SIG-M5 (cell line): Measurements from ENCODE around the gene PHOSPHO1.

Experiments
- DNase-seq: peaks from one replicate; lab custom pipeline; 2025; lab: John Stamatoyannopoulos, UW

PHOSPHO1 gene

DNA sequence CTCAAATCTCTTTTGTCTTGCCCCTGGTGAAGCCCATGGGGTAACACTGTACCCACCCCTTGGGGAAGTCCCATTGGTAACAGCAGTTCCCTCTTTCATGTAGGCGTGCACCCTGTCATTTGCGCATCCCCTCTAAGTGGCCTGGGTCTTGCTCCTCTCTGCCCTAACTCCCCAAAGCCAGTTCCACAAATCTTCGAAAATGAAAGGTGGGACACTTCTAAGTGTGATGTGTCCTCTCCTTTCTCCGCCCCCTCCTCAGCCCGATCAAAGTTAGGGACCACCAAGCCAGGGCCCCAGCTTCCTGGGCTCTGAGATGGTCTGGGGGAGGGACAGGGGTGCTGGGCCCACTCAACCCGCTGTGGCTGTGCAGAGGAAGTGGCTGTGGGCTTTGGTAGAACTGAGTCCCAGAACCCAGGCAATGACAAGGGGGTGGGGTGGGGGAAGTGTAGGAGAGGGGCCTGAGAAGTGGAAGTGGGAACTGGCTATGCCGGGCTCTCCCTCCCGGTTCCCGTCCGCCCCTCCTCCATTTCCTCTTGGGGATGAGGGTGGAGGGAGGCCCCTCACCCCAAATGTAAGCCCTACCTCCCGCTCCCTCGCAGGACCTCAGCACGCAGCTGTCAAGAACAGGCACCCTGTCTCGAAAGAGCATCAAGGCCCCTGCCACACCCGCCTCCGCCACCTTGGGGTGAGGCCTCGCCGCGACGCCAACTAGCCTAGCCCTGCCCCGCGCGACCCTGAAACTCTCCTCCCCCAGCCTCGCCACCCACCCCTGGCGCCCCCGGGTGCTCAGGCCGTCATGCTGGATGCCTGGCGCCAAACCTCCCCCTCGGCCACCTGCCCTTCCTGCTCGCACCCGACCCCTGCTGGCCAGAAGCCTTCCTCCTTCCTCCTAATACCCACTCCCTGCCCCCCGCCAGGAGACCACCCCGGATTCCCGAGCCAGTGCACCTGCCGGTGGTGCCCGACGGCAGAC lies 11.4 kb downstream of the PHOSPHO1 start:
- DNase-seq, result no peak

- DNase-seq, result no peak
Measured at GRCh38 chr17:49217651-49218413, 12.8 kb downstream of the PHOSPHO1 start.

GRCh38 chr17:49216953-49217650 lies 13.5 kb downstream of the PHOSPHO1 start:
- DNase-seq, result no peak

- no peak for DNase-seq
Measured at GRCh38 chr17:49216482-49216881, 14.1 kb downstream of the PHOSPHO1 start.

DNA sequence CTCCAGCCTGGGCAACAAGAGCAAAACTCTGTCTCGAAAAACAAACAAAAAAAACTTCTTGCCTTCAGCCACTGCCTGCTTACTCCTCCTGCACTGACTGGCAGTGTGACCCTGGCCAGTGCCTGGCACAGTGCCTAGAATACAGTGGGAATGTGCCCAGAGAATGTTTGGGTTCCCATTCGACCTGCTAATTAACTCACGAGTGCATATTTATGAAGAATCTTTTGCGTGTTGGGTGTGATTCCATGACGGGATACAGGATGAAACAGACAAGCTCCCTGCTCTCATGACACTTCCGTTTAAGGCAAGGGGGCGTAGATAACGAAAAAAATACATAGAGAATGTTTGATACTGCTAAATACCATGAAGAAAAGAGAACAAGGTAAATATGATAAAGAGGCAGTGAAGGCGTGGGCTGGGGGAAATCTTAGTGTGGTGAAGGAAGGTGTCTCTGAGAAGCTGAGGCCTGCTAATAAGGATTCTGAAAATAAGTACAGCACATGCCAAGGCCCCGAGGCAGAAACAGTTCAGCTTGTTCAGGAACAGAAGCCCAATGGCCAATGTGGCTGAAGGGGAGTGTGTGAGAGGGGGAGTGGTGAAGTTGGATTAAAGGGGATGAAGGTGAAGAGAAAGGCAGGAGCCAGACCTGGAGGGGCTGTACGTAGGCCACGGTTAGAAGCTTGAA lies 15.8 kb downstream of the PHOSPHO1 start:
- DNase-seq, result no peak

GRCh38 chr17:49213847-49214246 lies 16.7 kb downstream of the PHOSPHO1 start:
- DNase-seq, result no peak

DNA sequence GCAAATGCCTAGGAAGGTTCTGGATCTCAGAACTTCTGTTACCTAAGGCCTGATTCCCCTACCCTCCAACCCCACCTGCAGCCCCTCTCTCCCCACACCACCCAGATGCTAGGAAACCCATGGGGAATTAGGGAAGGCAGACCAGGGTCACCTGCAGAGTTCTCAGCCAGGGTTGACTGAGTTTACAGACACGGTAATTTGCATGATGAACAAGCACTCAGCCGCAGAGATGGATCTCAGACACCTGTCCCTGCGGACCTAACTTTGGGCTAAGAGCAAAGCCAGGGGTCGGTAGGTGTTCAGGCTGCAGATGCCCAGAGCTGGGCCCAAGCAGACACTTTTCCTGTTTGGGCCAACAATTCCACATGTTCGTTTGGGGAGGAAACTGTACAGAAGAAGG lies 17.2 kb downstream of the PHOSPHO1 start:
- no peak for DNase-seq

DNA sequence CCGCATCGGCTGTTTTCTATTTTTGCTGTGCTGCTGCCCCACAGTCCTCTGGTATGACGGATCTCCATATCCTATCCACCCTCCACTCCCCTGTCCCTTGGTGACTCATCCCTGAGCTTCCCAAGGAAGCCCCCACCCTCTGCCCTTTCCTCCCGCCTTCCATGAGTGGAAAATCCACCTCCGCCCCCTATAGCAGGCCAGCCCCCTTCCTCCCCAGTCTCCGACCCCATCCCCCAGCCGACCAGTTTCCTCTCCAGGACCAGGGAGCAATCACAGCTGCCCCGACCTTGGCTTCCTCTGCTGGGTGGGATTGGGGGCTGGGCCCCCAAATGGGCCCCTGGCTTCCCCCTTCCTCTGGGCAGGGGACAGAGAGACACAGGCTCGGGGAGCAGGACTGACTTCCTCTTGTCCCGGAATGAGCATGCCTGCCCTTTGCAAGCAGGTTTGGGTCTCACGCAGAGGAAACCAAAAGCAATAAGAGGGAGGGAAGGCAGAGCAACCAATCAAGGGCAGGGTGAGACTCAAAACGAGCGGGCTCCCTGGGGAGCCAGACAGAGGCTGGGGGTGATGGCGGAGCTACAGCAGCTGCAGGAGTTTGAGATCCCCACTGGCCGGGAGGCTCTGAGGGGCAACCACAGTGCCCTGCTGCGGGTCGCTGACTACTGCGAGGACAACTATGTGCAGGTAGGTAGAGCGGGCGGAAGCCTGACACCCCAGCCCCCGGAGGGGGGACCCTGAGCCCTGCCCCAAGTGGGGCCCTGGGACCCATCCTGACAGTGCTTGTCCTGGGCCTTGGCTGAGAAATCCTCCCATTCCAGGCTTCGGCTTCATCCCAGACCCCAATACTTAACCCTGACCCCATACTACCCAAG lies 20.2 kb downstream of the PHOSPHO1 start, which contains the start of the genes ABI3 and GNGT2:
ABI3 (plus strand) TSS at position 550 of the 872 bp plus-strand sequence; CDS start at position 568, 18 bp downstream.
GNGT2 (minus strand) TSS at position 417 of the 872 bp plus-strand sequence. CDS start 3,152 bp downstream, outside the sequence.
- DNase-seq, result no peak

- DNase-seq, result no peak
Measured at GRCh38 chr17:49209061-49209571, 21.5 kb downstream of the PHOSPHO1 start.

DNA sequence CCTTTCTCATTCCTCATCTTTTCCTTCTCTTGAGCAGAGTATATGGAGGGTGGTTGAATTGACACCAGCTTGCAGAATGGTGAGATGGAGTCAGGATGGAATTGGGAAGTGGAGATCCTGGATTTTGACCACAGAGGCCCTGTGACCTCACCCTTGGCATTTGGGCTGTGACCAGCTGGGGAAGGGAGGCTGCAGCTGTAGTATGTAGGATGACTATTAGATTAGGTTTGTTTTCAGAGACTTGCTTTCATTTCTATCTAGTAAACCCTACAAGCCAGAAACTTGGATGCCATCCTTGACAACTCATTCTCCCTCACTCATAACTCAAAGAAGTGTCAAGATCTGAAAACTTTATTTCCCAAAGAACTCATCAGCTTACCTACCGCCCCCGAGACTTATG lies 26.1 kb downstream of the PHOSPHO1 start:
- DNase-seq, result no peak

DNA sequence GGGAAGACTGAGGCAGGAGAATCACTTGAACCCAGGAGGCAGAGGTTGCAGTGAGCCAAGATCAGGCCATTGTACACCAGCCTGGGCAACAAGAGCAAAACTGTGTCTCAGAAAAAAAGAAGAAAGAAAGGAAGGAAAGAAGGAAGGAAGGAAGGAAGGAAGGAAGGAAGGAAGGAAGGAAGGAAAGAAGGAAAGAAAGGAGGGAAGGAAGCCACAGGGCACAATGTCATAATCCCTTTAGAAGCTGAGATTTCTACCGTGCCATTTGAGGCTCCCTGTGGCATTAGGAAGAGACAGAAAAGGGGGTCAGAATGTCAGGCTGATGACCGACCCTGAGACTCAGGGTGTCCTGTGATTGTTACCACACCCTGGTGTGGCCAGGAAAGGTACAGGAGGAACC lies 26.8 kb downstream of the PHOSPHO1 start:
- no peak for DNase-seq

DNA sequence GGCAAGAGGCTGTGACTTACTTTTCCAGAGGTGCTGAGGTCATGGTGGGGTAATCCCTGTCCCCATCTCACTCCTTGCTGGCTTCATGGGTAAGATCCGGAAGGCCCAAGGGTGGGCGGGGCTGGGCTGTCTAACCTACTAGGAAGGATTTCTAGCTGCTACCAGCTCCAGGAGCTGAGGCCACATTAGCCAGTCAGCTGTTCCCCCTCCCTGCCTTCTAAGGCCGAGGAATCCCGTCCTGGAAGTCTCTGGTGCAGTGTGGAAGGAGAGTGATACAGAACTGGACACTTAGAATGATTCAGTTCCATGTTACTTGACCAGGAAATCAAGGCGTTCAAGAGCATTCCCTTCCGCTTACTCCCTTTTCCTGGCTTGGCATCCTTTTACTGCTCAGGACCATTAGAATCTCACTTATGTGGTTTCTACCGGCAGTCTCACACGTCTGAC lies 29.1 kb downstream of the PHOSPHO1 start:
- DNase-seq, result no peak

DNA sequence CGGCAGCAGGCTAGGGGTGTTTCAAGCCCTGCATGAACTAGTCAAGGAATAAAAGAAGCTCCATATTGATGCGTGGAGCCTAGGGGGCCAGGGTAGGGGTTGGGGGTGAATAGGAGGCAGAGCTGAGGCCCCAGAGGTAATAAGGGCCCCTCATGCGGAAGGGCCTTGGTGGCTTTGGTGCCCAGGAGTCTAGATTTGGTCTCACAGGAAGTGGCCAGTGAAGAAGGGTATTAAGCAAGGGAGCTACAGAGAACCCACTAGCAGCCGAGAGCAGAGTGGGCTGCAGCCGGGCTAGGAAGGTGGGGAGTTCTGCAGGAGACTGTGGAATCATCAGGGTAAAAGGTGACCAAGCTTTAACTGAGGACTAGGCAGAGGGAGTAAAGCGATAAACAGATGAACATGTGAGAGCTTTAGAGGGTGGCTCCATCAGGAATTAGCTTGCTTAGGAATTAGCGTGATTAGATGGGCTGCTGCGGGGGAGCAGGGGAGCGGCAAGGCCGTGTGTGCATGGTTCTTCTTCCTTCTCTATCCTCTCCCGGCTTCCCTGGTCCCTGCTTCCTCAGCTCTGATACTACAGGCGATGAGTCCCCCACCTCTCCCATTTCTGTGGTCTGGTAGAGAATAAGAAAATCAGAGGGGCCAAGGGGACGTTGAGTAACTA lies 30.0 kb downstream of the PHOSPHO1 start:
- DNase-seq, result no peak

GRCh38 chr17:49198211-49198610 lies 32.4 kb downstream of the PHOSPHO1 start:
- no peak for DNase-seq

GRCh38 chr17:49197346-49197998 lies 33.1 kb downstream of the PHOSPHO1 start:
- no peak for DNase-seq

GRCh38 chr17:49196520-49196919 lies 34.1 kb downstream of the PHOSPHO1 start:
- no peak for DNase-seq

DNA sequence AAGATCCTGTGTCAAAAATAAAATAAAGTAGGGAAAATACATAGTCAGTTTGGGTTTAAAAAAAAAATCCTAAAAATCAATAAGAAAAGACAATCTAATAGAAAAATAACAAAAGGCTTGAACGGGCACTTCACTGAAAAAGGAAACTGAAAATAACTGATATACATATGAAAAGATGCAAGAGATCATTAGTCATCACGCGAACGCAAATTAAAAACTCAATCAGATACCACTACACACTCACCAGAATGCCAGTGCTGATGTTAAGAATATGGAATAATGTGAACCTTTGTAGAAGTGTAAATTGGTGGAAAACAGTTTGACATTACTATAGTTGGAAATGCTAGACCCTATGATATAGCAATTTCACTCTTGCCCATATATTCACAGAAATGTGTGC lies 34.8 kb downstream of the PHOSPHO1 start:
- no peak for DNase-seq

DNA sequence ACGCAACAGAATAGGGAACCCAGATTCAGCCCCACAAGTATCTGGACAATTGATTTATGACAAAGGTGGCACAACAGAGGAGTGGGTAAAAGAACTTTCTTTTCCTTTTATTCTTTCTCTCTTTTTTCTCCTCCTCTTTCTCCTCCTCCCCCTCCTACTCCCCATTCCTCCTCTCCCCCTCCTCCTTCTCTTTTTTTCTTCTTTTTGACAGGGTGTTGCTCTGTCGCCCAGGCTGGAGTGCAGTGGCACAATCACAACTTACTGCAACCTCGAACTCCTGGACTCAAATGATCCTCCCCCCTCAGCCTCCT lies 36.3 kb downstream of the PHOSPHO1 start:
- DNase-seq, result no peak
